Activated CD4-positive, alpha-beta T cell treated with anti-CD3 and anti-CD28 coated beads for 36 hours (primary cell): ENCODE measurements around the gene SPARC. TPM values are rescaled to one million over a fixed set of nuclear protein-coding genes. Genes with fewer than 3 reads are reported as not detected.

Source experiments
- ATAC-seq: fragments of 200-7000 bp; cut with Tn5 transposase; one replicate; pipeline ENCODE4 v1.10.0; 2021; ENCODE audit warnings: mild to moderate bottlenecking, moderate library complexity
- CTCF ChIA-PET: fragments of 350-600 bp; sonication (Branson Sonifier 250); formaldehyde crosslinking; loops from one replicate; lab custom pipeline; 2021; ENCODE audit warnings: antibody characterized with exemption; lab: Charles Lee
- POLR2A ChIA-PET: fragments of 350-600 bp; sonication (Branson Sonifier 250); formaldehyde crosslinking; loops from one replicate; lab custom pipeline; 2021; ENCODE audit warnings: antibody characterized with exemption, inconsistent platforms; lab: Charles Lee
- DNase-seq: peaks from one replicate; pipeline ENCODE4 v3.0.0-alpha.2; 2020
- H3K27ac Mint-ChIP-seq: one replicate; pipeline ENCODE4 v1.8.0; 2021; ENCODE audit warnings: mixed read lengths
- H3K27me3 Mint-ChIP-seq: one replicate; pipeline ENCODE4 v1.8.0; 2021; ENCODE audit warnings: mixed read lengths
- H3K36me3 Mint-ChIP-seq: one replicate; pipeline ENCODE4 v1.8.0; 2021; ENCODE audit warnings: low read depth, mixed read lengths
- H3K4me1 Mint-ChIP-seq: one replicate; pipeline ENCODE4 v1.8.0; 2021; ENCODE audit warnings: mixed read lengths
- H3K4me3 Mint-ChIP-seq: one replicate; pipeline ENCODE4 v1.8.0; 2021; ENCODE audit warnings: mild to moderate bottlenecking, moderate library complexity, mixed read lengths
- H3K9me3 Mint-ChIP-seq: one replicate; pipeline ENCODE4 v1.8.0; 2021; ENCODE audit warnings: low read depth, mixed read lengths
- intact Hi-C, 2 experiments: fragments of 100-400 bp; cut with DNase I in 1 of 2; cut with micrococcal nuclease in 1 of 2; formaldehyde crosslinking; loops; one replicate each; pipeline versions ENCODE4 v1.14.2 to v1.15.1; 2022 to 2024; cut with DNase I, micrococcal nuclease
- total RNA-seq, 2 experiments: library from RNA; stranded (reverse); gene quantifications; one replicate each; pipeline ENCODE4 v1.2.3, GENCODE V29; 2021

SPARC gene
- total RNA-seq, 2 experiments from 2014 or later, result 0.30 to 0.67 TPM

DNA sequence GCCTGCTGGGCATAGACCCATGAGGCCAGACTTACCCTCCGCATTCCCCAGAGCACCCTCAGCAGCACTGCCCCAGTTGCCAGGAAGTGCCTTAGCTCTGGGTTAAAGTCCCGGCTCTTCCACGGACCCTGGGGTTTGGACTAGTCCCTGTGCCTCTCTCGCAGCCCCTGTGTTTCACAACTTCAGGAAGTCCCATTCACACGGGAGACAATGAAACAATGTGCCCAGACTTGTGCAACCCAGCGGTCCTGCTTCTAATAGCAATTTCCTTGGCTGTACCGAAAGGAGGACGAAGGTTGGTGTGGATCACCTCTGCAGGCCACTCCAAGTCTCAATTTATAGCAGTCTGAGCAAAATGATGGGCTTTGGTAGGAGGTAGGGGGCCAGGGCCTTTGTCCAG, 53.8 kb downstream of the SPARC start:
- no peaks in the 10 kb centered on the region for H3K4me1 Mint-ChIP-seq
- POLR2A ChIA-PET, result no interaction called here
- H3K36me3 Mint-ChIP-seq, result no peaks in the 10 kb centered on the region
- H3K9me3 Mint-ChIP-seq, result no peaks in the 10 kb centered on the region
- H3K27ac Mint-ChIP-seq, result no peak overlapping the region
- intact Hi-C loops, result no loop called here
- ATAC-seq, result no peak
- DNase-seq, result no peak
- CTCF ChIA-PET, result no interaction called here
- no peak overlapping the region for H3K4me3 Mint-ChIP-seq
- peaks cover 4% of the 10 kb centered on the region for H3K27me3 Mint-ChIP-seq

- H3K4me1 Mint-ChIP-seq, result no peaks in the 10 kb centered on the region
- no peak for DNase-seq
- H3K36me3 Mint-ChIP-seq, result no peaks in the 10 kb centered on the region
- H3K27ac Mint-ChIP-seq, result no peak overlapping the region
- POLR2A ChIA-PET, result interaction anchor here (0.5 kb wide), 1 partner anchor 11 kb away, joined by 3 read pairs; no protein-coding TSS in a partner anchor
- H3K9me3 Mint-ChIP-seq, result no peaks in the 10 kb centered on the region
- intact Hi-C loops, result no loop called here
- ATAC-seq, result no peak
- peaks cover 4% of the 10 kb centered on the region for H3K27me3 Mint-ChIP-seq
- no peak overlapping the region for H3K4me3 Mint-ChIP-seq
- CTCF ChIA-PET, result no interaction called here
These were observed 54.2 kb downstream of the SPARC start for GRCh38 chr5:151632524-151632923.

GRCh38 chr5:151631941-151632340, 54.8 kb downstream of the SPARC start:
- Mint-ChIP-seq H3K4me1 (no peaks in the 10 kb centered on the region), H3K4me3 (no peak overlapping the region), H3K27me3 (peaks cover 4% of the 10 kb centered on the region), H3K9me3 (no peaks in the 10 kb centered on the region), H3K36me3 (no peaks in the 10 kb centered on the region), H3K27ac (no peak overlapping the region)
- intact Hi-C loops, result no loop called here
- CTCF ChIA-PET, result no interaction called here
- no peak for DNase-seq
- no peak for ATAC-seq
- POLR2A ChIA-PET, result interaction anchor here (0.5 kb wide), 1 partner anchor 12 kb away, joined by 3 read pairs; no protein-coding TSS in a partner anchor

DNA sequence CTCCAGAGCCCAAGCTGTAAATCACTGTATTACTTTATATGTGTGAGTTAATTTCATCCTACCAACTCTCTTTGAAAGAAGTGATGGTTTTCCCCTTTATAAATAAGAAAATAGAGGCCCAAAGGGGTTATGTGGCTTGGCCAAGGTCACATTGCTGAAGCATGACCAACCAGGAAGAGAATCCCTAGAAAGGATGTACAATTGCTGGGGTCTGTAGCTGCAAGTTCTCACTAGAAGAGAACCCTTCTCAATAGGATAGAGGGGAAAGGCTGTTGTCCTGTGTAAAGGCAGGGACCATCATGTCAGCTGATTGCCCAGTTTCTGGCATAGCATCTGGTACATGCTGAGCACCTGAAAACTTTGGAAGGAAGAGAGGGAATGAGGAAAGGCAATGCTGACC, 56.6 kb downstream of the SPARC start:
- H3K9me3 Mint-ChIP-seq, result no peaks in the 10 kb centered on the region
- H3K36me3 Mint-ChIP-seq, result no peaks in the 10 kb centered on the region
- no peak overlapping the region for H3K27ac Mint-ChIP-seq
- no peak overlapping the region for H3K4me3 Mint-ChIP-seq
- DNase-seq, result no peak
- ATAC-seq, result no peak
- H3K4me1 Mint-ChIP-seq, result no peaks in the 10 kb centered on the region
- peaks cover 2% of the 10 kb centered on the region for H3K27me3 Mint-ChIP-seq
- intact Hi-C loops, result no loop called here
- ChIA-PET CTCF (interaction anchor here (0.6 to 1.0 kb wide), 2 partner anchors 107 to 1473 kb away, joined by 3 read pairs; no protein-coding TSS in a partner anchor), POLR2A (no interaction called here)

DNA sequence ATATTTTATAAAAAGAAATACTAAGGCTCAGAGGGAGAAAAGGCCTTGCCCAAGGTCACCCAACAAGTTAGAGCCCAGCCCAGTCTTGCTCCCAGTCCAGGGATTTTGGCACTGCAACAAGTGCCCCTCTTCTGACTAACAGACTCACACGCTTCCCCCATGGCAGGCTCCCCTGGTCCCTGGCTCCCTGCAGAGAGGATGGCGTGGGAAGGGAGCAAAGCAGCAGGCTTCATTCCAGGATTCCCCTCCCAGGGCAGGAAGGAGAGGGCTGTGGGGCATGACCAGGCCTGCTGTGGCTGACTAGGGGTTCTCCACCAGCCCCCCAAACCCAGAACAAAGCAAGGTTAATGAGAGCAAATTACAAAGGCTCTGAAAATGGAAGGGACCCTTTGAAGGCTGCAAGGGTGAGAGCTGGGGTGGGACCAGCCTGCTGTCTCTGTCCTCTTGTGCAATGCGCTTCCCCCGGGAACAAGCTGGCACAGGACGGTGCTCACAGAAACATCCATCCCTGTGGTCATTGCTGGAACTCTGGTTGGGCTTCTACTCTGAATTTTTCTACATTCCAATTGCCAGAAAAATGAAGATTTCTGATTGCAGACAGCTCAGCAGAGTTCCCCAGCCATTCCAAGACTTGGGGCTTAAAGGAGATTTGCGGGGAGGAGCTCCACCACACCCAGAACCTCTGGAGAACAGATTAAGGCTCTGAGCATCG, 58.4 kb downstream of the SPARC start:
- CTCF ChIA-PET, result interaction anchor here (0.9 kb wide), 1 partner anchor 130 kb away, joined by 3 read pairs; no protein-coding TSS in a partner anchor
- intact Hi-C loops, result no loop called here
- no peaks in the 10 kb centered on the region for H3K9me3 Mint-ChIP-seq
- no peaks in the 10 kb centered on the region for H3K36me3 Mint-ChIP-seq
- no peak overlapping the region for H3K4me3 Mint-ChIP-seq
- DNase-seq, result no peak
- H3K27me3 Mint-ChIP-seq, result peaks cover 2% of the 10 kb centered on the region
- ATAC-seq, result no peak
- no peak overlapping the region for H3K27ac Mint-ChIP-seq
- H3K4me1 Mint-ChIP-seq, result no peaks in the 10 kb centered on the region
- POLR2A ChIA-PET, result no interaction called here

GRCh38 chr5:151627650-151628049, 59.1 kb downstream of the SPARC start:
- CTCF ChIA-PET, result interaction anchor here (0.9 kb wide), 1 partner anchor 129 kb away, joined by 3 read pairs; no protein-coding TSS in a partner anchor
- Mint-ChIP-seq H3K4me3 (no peak overlapping the region), H3K27me3 (peaks cover 2% of the 10 kb centered on the region), H3K27ac (no peak overlapping the region), H3K4me1 (no peaks in the 10 kb centered on the region), H3K9me3 (no peaks in the 10 kb centered on the region), H3K36me3 (no peaks in the 10 kb centered on the region)
- POLR2A ChIA-PET, result no interaction called here
- DNase-seq (no peak), ATAC-seq (no peak)
- intact Hi-C loops, result no loop called here

- DNase-seq, result no peak
- no peaks in the 10 kb centered on the region for H3K36me3 Mint-ChIP-seq
- ChIA-PET CTCF (no interaction called here), POLR2A (no interaction called here)
- no peak for ATAC-seq
- no peaks in the 10 kb centered on the region for H3K9me3 Mint-ChIP-seq
- no peak overlapping the region for H3K4me3 Mint-ChIP-seq
- intact Hi-C loops, result no loop called here
- H3K4me1 Mint-ChIP-seq, result no peaks in the 10 kb centered on the region
- H3K27me3 Mint-ChIP-seq, result peaks cover 6% of the 10 kb centered on the region
- no peak overlapping the region for H3K27ac Mint-ChIP-seq
These were observed 61.4 kb downstream of the SPARC start for GRCh38 chr5:151625285-151625684.

DNA sequence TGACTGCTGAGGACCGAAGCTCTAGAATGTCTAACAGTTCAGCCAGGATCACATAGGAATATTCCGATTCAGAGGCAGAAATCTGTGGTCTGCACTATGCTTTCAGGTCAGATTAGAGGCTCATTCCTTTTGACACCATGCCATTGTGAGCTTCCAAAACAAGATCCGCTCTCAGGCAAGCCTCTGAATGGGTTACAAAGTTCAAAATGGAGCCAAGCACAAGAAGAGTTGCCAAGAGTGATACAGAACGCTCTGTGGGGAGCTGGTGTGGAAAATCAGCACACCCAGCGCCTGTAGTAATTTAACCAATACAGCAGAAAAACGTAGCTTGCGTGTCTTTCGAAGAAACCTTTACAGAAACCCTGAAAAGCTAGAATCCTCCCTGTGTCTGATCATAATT, 62.2 kb downstream of the SPARC start:
- no peak for DNase-seq
- H3K27ac Mint-ChIP-seq, result no peak overlapping the region
- ChIA-PET CTCF (interaction anchor here (1.0 kb wide), 2 partner anchors 20 to 101 kb away, joined by 3 to 4 read pairs; no protein-coding TSS in a partner anchor), POLR2A (no interaction called here)
- no peak overlapping the region for H3K4me3 Mint-ChIP-seq
- H3K27me3 Mint-ChIP-seq, result peaks cover 6% of the 10 kb centered on the region
- H3K36me3 Mint-ChIP-seq, result no peaks in the 10 kb centered on the region
- intact Hi-C loops, result no loop called here
- ATAC-seq, result no peak
- H3K9me3 Mint-ChIP-seq, result no peaks in the 10 kb centered on the region
- no peaks in the 10 kb centered on the region for H3K4me1 Mint-ChIP-seq

- Mint-ChIP-seq H3K4me1 (no peaks in the 10 kb centered on the region), H3K27me3 (peaks cover 6% of the 10 kb centered on the region), H3K27ac (no peak overlapping the region), H3K4me3 (no peak overlapping the region), H3K36me3 (no peaks in the 10 kb centered on the region), H3K9me3 (no peaks in the 10 kb centered on the region)
- ChIA-PET POLR2A (no interaction called here), CTCF (no interaction called here)
- DNase-seq (no peak), ATAC-seq (no peak)
- intact Hi-C loops, result no loop called here
These were observed 64.2 kb downstream of the SPARC start for GRCh38 chr5:151622367-151623088.

GRCh38 chr5:151620461-151620840, 66.3 kb downstream of the SPARC start:
- Mint-ChIP-seq H3K4me3 (no peak overlapping the region), H3K27ac (no peak overlapping the region), H3K36me3 (no peaks in the 10 kb centered on the region), H3K9me3 (no peaks in the 10 kb centered on the region), H3K4me1 (peaks cover 7% of the 10 kb centered on the region), H3K27me3 (peaks cover 6% of the 10 kb centered on the region)
- POLR2A ChIA-PET, result no interaction called here
- ATAC-seq (no peak), DNase-seq (no peak)
- CTCF ChIA-PET, result no interaction called here
- intact Hi-C loops, result no loop called here

- ATAC-seq, result no peak
- no peak overlapping the region for H3K27ac Mint-ChIP-seq
- DNase-seq, result no peak
- peaks cover 6% of the 10 kb centered on the region for H3K27me3 Mint-ChIP-seq
- H3K9me3 Mint-ChIP-seq, result no peaks in the 10 kb centered on the region
- CTCF ChIA-PET, result interaction anchor here (0.8 to 1.2 kb wide), 3 partner anchors 18 to 32 kb away, joined by 3 to 8 read pairs (median 5); no protein-coding TSS in a partner anchor
- intact Hi-C loops, result no loop called here
- POLR2A ChIA-PET, result no interaction called here
- H3K36me3 Mint-ChIP-seq, result no peaks in the 10 kb centered on the region
- H3K4me3 Mint-ChIP-seq, result no peak overlapping the region
- peaks cover 12% of the 10 kb centered on the region for H3K4me1 Mint-ChIP-seq
These were observed 66.8 kb downstream of the SPARC start for GRCh38 chr5:151619812-151620460.
